Epithelial cell of prostate (primary cell): ENCODE data around the gene GSTM4.
"Not testable (repeated sequence)": the region's sequence is repeated elsewhere in the genome, so short reads cannot be mapped to it uniquely, and the experiment has no call there.

Source experiments
- DNase-seq: peaks from one replicate; pipeline ENCODE4 v3.0.0-alpha.2; 2011; ENCODE audit warnings: low read depth, low spot score
- H3K27ac ChIP-seq: fragments of 450-650 bp; 2 replicates; pipeline ENCODE4 v1.5.1; 2017; ENCODE audit warnings: mild to moderate bottlenecking

The GSTM4 gene

DNA sequence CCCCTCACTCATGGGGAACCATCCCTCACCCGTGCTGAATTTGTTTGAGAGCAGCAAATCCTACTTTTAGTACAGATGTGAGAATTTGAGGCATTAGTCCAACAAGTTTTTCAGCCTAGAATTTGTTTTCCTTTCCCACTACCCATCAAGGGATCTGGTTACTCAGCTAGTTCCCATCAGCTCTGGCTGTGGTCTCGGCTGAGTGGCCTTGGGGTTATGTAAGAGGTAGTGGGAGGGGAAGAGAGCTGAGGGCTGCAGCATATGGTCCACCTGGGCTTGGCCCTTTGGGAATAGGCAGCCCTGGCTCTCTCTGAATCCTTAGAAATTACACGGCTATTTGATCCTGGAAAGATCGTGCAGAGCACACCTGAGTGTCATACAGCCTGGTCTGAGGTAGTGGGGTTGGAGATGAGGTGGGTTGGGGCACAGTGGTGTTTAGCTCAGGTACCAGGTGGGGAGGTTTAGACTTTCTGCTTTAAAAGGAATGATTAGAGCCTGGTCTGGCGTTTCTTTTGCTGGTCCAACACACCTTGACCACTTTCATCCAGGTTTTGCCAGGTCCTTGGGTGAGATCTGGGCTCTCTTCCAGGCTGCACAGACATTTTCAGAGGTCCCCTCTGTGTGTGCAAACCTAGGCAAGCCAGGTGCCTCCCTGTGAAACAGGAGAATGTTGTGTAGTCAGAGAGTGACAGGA is 4.2 kb downstream of the GSTM4 start:
- DNase-seq, result no peak
- H3K27ac ChIP-seq, result no peak overlapping the region

DNA sequence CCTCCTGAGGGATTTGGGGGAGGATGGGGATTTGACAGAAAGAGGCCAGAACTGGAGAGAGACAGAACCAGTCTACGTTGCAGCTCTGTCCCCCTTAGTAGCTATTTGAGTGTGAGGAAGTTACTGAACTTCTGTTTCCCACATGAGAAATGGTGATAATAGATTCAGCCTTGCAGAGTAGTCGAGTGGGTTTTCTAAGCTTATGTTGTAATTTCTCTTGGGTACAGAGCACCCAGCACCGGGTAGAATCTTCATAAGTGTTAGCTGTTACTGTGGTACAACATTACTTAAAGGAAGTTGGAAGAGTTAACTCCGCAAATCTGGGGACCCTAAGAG is 4.8 kb downstream of the GSTM4 start:
- not testable (repeated sequence) for DNase-seq, H3K27ac ChIP-seq

DNA sequence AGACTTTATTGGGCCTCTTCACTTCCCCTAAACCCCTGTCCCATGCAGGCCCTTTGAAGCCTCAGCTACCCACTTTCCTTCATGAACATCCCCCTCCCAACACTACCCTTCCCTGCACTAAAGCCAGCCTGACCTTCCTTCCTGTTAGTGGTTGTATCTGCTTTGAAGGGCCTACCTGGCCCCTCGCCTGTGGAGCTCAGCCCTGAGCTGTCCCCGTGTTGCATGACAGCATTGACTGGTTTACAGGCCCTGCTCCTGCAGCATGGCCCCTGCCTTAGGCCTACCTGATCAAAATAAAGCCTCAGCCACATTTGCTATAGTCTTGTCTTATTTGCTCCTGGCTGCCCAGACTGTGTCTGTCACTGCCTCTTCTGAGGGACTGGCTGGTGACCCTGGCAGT is 5.5 kb downstream of the GSTM4 start:
- H3K27ac ChIP-seq, result no peak overlapping the region
- DNase-seq, result no peak

DNA sequence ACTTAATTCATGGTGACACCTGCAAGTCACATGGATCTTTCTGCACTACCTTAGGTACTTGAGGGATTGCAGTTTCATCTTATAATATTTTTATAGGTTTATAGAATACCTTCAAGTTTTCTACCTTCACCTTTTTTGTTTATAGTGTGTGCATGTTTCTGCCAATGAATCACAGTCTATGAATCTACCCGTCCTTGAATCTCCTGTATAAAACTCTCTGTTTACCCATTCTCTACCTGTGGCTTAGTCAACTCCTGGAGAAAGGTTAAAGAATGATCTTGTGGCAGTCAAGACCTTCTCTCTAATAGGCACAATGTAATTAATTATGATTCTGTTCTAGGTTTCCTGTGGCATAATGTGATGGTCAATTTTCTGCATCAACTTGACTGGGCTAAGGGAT is 8.8 kb downstream of the GSTM4 start:
- no peak for DNase-seq
- no peak overlapping the region for H3K27ac ChIP-seq

DNA sequence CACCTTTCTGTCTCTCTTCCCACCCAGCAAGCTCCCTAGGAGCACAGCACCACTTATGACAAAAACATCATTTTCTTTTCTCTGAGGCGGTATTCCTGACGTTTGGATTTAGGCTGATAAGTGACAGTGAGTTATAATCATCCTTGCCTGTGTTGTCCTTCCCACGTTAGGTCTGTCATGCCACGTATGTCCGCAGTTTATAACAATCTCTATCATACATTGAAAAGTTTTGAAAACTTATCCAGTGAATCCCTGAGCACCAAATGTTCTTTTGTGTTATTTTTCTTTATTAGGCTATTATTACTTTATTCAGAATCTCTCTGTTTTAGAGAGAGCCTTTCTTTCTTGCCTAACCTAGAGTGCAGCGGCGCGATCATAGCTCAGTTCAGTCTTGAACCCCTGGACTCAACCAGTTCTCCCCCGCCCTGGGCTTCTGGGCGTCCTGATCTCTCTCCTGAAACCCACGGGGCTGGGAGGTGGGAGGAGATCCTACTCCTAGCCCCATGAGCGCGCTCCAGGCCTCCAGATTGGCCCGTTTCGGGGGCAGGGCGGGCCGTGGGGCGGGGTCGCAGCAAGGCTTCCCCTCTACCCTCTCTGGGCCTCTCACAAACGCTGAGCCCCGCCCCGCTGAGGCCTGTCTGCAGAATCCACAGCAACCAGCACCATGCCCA is 11.7 kb downstream of the GSTM4 start, which contains the start of gene GSTM2:
TSS of gene GSTM2 (plus strand) at position 606 of the 671 bp plus-strand sequence. CDS start at position 665, 59 bp downstream.
- no peak for DNase-seq
- H3K27ac ChIP-seq, result no peak within 1 kb of the TSS

DNA sequence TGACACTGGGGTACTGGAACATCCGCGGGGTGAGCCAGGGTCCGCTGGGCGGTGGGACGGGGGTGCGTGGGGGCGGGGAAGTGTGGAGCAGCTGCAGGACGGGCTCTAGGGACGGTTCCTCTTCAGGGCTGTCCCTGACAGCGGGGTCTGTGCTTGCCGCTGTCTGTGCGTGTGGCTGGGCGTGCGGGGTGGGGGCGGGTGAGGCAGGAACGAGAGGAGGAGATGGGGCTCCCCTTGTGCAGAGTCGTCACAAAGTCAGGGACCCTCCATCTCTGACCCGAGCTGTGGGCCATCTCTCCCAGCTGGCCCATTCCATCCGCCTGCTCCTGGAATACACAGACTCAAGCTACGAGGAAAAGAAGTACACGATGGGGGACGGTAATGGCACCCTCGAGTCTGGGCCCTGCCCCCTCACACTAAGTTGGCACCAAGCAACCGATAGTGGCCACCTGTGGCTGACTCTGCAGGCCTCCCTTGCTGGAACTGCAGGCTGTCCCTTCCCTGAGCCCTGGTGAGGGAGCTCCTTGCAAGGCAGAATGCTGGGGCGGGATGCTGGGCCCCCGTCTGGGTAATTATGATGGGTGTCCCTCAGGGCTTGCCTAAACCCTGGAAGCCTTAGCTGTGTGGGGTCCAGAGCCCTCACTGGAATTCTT is 12.3 kb downstream of the GSTM4 start:
- H3K27ac ChIP-seq, result no peak overlapping the region
- no peak for DNase-seq

DNA sequence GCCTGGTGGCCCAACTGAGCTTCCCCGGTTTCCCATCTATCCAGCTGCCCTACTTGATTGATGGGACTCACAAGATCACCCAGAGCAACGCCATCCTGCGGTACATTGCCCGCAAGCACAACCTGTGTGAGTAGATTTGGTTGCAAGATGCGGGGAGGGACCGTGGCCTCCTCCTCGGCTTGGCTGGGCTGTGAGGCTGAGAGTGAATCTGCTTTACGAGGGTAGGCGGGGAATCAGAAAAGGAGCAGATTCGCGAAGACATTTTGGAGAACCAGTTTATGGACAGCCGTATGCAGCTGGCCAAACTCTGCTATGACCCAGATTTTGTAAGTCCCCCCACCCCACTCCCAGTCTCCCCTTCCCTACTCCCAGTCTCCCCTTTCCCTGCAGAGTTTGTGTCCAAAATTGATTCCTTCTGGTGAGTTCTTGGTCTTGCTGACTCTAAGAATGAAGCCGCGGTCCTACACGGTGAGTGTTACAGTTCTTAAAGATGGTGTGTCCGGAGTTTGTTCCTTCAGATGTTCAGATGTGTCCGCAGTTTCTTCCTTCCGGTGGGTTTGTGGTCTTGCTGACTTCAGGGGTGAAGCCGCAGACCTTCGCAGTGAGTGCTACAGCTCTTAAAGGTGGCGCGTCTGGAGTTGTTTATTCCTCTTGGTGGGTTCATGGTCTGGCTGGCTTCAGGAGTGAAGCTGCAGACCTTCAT is 13.5 kb downstream of the GSTM4 start:
- no peak overlapping the region for H3K27ac ChIP-seq
- no peak for DNase-seq

DNA sequence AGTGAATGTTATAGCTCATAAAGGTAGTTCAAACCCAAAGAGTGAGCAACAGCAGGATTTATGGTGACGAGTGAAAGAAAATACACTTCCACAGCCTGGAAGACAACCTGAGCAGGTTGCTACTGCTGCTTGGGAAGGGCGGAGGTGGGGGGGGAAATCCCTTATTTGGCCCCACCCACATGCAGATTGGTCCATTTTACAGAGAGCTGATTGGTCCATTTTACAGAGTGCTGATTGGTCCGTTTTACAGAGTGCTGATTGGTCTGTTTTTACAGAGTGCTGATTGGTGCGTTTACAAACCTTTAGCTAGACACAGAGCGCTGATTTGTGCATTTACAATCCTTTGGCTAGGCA is 14.0 kb downstream of the GSTM4 start:
- H3K27ac ChIP-seq, DNase-seq: not testable (repeated sequence)

DNA sequence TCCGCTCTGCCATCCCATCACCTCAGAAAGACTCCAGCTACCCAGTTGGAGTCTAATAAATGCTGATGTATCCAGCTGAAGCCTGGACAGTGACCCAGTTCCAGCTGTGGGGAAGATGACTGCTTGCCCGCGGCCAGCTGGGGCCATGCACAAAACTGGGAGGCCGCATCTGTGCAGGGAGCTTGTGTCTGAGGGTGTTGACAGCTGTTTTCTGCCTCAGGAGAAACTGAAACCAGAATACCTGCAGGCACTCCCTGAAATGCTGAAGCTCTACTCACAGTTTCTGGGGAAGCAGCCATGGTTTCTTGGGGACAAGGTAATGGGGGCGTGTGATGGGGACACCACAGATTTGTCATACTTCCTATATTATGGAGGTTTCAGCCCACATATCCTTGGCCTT is 15.2 kb downstream of the GSTM4 start:
- no peak overlapping the region for H3K27ac ChIP-seq
- DNase-seq, result no peak

DNA sequence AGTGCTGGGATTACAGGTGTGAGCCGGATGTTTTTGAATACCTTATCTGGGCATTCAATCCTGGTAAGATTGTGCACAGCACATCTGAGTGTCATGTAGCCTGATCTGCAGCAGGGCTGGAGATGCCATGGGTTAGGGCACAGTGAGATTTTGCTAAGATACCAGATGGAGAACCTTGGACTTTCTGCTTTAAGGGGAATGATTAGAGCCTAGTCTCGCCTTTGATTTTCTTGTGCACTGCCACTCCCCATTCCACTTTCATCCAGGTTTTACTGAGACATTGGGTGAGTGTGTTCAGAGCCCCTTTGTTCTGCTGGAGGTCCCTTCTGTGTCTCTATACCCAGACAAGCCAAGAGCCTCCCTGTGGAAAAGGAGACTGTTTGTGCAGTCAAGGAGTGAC is 18.0 kb downstream of the GSTM4 start:
- H3K27ac ChIP-seq, DNase-seq: not testable (repeated sequence)

DNA sequence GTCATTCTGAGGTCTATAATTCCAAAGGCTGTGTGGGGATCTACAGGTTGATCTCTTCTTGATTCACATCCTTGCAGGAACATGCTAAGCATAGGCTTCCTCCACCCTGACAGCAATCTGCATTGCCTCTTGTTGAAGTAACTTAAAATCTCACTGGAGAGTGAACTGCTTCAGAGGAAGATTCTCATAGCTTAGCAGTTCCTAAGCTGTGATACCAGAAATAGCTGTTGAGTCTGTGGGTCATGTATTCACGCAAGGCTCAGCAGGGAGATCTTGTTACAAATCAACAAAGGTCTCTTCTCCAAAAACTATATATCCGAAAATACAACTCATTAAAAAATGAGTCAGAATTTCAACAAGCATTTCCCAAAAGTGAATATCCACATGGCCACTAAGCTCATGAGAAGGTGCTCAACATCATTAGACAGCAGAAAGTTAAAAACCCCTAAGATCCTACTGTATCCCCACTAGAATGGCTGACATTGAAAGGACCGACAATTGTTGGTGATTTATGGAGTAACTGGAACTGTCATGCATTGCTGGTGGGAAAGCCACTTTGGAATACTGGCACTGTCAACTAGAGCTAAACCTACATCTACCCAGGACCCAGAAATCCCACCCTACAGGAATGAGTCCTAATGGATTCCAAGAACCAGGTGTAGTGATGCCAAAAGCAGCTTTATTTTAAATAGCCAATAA is 20.9 kb downstream of the GSTM4 start:
- not testable (repeated sequence) for DNase-seq, H3K27ac ChIP-seq

DNA sequence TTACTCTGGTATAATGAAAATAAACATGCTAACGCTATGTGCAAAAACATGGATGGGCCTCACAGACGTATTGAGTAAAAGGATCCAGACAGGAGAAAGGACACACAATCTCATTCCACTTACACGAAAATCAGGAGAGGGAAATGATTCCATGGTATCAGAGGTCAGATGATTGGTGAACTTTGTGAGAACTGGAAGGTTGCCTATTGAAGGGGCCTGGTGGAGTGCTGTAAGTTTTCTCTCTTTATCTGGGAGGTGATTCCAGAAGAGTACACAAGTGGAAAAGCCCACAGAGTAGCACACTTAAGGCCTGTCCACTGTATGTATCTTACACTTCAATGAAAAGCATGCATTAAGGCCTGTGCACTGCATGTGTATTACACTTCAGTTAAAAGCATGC is 21.6 kb downstream of the GSTM4 start:
- no peak for DNase-seq
- no peak overlapping the region for H3K27ac ChIP-seq

DNA sequence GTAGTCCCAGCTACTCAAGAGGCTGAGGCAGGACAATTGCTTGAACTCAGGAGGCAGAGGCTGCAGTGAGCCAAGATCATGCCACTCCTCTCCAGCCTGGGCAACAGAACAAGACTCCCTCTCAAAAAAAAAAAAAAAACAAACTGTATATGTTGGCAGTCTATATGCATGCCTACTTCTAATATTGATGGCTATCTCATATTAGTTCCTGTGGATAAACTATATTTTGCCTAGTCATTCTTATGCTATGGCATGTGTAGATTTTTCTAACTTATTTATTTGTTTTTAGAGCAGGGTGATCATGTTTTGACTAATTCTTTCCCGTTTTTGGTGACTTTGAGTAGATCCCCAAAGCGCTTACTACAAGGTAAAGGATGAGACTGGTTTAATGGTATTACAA is 22.7 kb downstream of the GSTM4 start:
- DNase-seq, H3K27ac ChIP-seq: not testable (repeated sequence)

DNA sequence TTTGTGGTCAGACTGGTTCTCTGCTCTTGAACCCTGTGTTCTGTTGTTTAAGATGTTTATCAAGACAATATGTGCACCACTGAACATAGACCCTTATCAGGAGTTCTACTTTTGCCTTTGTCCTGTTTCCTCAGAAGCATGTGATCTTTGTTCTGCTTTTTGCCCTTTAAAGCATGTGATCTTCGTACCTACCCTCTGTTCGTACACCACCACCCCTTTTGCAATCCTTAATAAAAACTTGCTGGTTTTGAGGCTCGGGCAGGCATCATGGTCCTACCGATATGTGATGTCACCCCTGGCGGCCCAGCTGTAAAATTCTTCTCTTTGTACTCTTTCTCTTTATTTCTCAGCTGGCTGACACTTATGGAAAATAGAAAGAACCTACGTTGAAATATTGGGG is 28.9 kb downstream of the GSTM4 start:
- not testable (repeated sequence) for DNase-seq, H3K27ac ChIP-seq

DNA sequence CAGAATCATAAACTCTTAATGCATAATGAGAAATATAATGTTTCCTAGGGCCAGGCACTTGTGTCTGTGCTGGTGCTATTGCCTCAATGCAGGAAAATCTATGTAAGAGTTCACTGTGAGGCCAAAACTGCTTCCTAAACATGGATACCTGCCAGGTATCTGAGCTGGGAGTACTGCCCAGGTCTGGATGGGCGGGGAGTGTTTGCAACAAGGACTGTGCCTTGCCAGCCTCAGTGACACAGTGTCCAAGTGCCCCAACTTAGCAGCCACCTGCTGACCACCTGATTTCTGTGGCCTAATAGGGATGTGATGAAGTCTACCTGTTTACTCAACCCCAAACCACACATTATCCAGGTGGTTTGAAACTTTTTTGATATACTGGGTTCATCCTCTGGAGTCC is 29.5 kb downstream of the GSTM4 start:
- not testable (repeated sequence) for DNase-seq, H3K27ac ChIP-seq

DNA sequence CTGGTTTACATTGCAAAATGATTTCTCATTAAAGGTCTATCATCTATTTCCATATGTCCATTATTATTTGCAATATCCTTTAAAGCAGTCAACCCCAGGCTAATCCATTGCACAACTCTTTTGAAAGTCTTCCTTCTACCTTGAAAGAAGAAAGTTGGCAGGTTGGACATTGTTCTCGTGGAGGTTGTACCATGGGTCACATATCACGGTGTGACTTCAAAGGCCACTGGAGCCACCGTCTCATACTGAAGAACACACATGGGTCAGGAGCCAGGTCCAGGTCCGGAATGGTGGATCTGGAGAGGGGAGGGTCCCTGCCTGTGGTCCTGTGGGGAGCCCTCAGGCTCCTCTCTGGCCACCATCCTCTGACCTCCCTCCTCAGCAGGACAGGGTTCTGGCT is 30.0 kb downstream of the GSTM4 start:
- not testable (repeated sequence) for DNase-seq, H3K27ac ChIP-seq

DNA sequence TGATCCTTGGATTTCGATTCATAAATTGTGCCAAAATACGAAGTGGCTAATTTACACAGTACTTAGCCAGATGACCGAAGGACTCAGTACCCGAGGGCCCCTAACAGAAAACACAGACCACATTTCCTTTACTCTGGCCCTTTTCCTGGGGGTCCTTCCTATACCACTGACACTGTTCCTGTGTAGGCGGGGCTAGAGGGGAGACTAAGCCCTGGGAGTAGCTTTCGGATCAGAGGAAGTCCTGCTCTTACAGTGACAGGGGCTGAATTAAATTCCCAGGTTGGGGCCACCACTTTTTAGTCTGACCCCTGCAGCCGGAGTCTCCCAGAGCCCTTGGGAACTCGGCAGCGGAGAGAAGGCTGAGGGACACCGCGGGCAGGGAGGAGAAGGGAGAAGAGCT is 31.2 kb downstream of the GSTM4 start:
- DNase-seq, H3K27ac ChIP-seq: not testable (repeated sequence)

DNA sequence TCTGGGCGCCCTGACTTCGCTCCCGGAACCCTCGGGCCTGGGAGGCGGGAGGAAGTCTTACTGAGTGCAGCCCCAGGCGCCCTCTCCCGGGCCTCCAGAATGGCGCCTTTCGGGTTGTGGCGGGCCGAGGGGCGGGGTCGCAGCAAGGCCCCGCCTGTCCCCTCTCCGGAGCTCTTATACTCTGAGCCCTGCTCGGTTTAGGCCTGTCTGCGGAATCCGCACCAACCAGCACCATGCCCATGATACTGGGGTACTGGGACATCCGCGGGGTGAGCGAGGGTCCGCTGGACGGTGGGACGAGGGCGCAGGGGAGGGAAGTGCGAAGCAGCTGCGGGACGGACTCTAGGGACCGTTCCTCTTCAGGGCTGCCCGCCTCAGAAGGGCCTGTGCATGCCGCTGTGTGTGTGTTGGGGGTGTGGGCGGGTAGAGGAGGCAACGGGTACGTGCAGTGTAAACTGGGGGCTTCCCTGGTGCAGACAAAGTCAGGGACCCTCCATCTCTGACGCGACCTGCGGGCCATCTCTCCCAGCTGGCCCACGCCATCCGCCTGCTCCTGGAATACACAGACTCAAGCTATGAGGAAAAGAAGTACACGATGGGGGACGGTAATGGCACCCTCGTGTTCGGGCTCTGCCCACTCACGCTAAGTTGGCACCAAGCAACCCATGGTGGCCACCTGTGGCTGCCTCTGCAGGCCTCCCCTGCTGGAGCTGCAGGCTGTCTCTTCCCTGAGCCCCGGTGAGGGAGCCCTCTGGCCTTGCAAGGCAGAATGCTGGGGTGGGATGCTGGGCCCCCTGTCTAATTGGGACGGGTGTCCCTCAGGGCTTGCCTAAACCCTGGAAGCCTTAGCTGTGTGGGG is 32.0 kb downstream of the GSTM4 start, which contains the start of gene GSTM1:
TSS of gene GSTM1 (plus strand) at position 177 of the 859 bp plus-strand sequence. CDS start at position 234, 57 bp downstream.
- H3K27ac ChIP-seq, result no peak within 1 kb of the TSS
- no peak for DNase-seq

DNA sequence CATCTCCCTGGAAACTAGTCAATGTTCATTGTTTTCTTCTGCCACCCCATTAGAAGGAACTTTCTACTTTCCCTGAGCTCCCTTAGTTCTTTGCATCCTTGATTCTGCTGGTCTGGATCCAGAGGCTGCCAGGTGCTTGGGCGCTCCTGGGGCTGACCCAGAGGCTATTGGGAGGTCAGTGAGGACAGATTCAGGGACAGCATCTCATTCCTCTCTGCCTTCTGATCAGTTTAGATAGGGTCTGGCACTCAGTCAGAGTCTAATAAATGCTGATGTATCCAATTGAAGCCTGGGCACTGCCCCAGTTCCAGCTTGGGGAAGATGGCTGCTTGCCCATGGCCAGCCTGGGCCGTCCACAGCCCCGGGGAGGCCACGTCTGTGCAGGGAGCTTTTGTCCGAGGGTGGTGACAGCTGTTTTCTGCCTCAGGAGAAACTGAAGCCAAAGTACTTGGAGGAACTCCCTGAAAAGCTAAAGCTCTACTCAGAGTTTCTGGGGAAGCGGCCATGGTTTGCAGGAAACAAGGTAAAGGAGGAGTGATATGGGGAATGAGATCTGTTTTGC is 34.0 kb downstream of the GSTM4 start:
- DNase-seq, result no peak
- no peak overlapping the region for H3K27ac ChIP-seq
